Peyer's patch (tissue), 4 donors: ENCODE results near the gene PIK3R5. TPM values are rescaled to one million over a fixed set of nuclear protein-coding genes. Genes with fewer than 3 reads are reported as not detected.
"Not testable (repeated sequence)": the region's sequence is repeated elsewhere in the genome, so short reads cannot be mapped to it uniquely, and the experiment has no call there.

Source experiments
- DNase-seq, 3 donors: peaks; one replicate each; pipeline ENCODE4 v3.0.0-alpha.2; 2017 to 2019
- H3K27ac ChIP-seq, 4 donors: fragments of 200-600 bp; sonication (generic); one replicate each; pipeline ENCODE4 v1.5.1; 2016 to 2019
- H3K27me3 ChIP-seq, 2 donors: fragments of 200-600 bp; sonication (generic); one replicate each; pipeline ENCODE4 v1.5.1; 2019
- H3K36me3 ChIP-seq, 3 donors: fragments of 200-600 bp; sonication (generic); one replicate each; pipeline ENCODE4 v1.5.1; 2016 to 2019
- H3K4me1 ChIP-seq, 4 donors: fragments of 200-600 bp; sonication (generic); one replicate each; pipeline ENCODE4 v1.5.1; 2016 to 2019
- H3K4me3 ChIP-seq, 4 donors: fragments of 200-600 bp; sonication (generic); 1 replicate in 3 of 4; 2 replicates in 1 of 4; pipeline ENCODE4 v1.5.1; 2016 to 2019; ENCODE audit warnings: mild to moderate bottlenecking in 1 of 4
- H3K9me3 ChIP-seq, 4 donors: fragments of 200-600 bp; sonication (generic); one replicate each; pipeline ENCODE4 v1.5.1; 2016 to 2019; ENCODE audit warnings: mild to moderate bottlenecking in 1 of 4
- POLR2A ChIP-seq, 2 donors: fragments of 450-650 bp; IDR thresholded peaks; one replicate each; pipeline ENCODE4 v1.5.1; 2017; ENCODE audit warnings: antibody characterized with exemption in 2 of 2, mild to moderate bottlenecking in 2 of 2, moderate library complexity in 2 of 2
- total RNA-seq, 4 donors: library from RNA; depleted of rRNA; stranded (reverse); fragments of >200 nt; gene quantifications; one replicate each; pipeline ENCODE4 v1.1.0, GENCODE V29; 2016
- TF ChIP-seq, protein P1 (sequence below), 6 experiments: fragments of 450-650 bp in 4 of 6; fragments of 200-600 bp in 2 of 6; sonication (generic) in 1 of 6; IDR thresholded peaks; one replicate each; pipeline ENCODE4 v1.5.1; 2017 to 2019; ENCODE audit warnings: antibody characterized with exemption in 6 of 6, mild to moderate bottlenecking in 3 of 6, moderate library complexity in 1 of 6

Gene PIK3R5
- total RNA-seq, 4 donors from 2014 or later = 6.3 to 74.3 (median 10.3) TPM

DNA sequence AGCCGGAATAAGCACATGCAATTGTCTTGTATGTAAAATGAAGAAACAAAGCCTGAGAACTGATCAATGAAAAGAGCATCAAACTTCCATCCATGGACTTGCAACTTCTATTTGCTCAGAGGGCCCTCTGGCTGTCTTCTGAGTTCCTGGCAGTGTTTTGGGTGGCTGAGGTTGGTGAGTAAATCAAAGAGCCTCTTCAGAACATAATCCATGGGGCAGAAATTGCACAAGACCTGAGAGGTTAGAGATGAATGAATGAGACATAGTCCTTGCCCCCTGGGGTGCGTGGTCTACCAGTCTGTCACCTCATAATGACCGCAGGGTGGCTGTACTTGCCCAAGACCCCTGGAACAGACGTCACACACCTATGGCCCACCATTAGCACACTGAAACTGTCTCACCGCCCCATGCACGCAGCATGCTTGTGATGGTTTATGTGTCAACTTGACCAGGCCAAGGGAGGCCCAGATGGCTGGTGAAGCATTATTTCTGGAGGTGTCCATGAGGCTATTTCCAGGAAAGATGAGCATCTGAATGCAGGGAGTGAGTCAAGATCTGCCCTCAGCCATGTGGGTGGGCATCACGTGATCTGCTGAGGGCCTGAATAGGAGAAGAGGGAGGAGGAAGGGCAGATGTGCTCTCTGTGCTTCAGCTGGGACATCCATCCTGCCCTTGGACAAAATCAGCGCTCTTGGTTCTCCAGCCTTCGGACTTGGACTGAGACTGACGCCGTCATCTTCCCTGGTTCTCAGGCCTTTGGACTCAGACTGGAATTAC is 106.3 kb downstream of the PIK3R5 start:
- Histone ChIP-seq H3K27ac (peak overlapping the region in 2 of 4 donors; percentile 12 to 75), H3K4me3 (no peak overlapping the region), H3K4me1 (peaks cover 0 to 9% (median 3%) of the 10 kb centered on the region in 4 donors), H3K9me3 (no peaks in the 10 kb centered on the region), H3K36me3 (no peaks in the 10 kb centered on the region), H3K27me3 (no peaks in the 10 kb centered on the region)
- TF ChIP-seq, protein P1, sequence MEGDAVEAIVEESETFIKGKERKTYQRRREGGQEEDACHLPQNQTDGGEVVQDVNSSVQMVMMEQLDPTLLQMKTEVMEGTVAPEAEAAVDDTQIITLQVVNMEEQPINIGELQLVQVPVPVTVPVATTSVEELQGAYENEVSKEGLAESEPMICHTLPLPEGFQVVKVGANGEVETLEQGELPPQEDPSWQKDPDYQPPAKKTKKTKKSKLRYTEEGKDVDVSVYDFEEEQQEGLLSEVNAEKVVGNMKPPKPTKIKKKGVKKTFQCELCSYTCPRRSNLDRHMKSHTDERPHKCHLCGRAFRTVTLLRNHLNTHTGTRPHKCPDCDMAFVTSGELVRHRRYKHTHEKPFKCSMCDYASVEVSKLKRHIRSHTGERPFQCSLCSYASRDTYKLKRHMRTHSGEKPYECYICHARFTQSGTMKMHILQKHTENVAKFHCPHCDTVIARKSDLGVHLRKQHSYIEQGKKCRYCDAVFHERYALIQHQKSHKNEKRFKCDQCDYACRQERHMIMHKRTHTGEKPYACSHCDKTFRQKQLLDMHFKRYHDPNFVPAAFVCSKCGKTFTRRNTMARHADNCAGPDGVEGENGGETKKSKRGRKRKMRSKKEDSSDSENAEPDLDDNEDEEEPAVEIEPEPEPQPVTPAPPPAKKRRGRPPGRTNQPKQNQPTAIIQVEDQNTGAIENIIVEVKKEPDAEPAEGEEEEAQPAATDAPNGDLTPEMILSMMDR (IDR thresholded peaks at IDR 0.05) = no peak
- TF ChIP-seq POLR2A (IDR thresholded peaks at IDR 0.05) = no peak
- DNase-seq = peak in 2 of 3 donors; percentile 38 to 49

DNA sequence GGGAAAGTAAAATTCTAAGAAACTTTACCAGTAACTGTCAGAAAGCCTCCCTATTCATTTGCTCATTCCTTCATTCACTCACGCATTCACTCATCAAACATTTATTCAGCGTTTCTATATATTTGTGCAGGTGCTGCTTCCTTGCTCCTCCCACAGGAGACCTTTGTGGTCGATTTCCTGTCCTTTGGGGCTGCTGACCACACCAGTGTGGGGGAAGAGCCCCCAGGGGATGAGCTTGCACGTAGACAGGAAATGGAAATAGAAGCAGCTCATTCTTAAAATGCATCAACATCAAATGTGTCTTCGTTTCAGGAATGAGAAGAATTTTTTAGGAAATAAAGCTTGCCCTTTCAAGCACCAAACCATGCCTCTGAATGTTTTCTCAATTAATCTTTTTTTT is 107.6 kb downstream of the PIK3R5 start:
- Histone ChIP-seq H3K4me3 (peak overlapping the region in 1 of 4 donors; percentile 2), H3K27ac (peak overlapping the region in 1 of 4 donors; percentile 75), H3K36me3 (no peaks in the 10 kb centered on the region), H3K4me1 (peaks cover 0 to 9% (median 3%) of the 10 kb centered on the region in 4 donors), H3K9me3 (no peaks in the 10 kb centered on the region), H3K27me3 (no peaks in the 10 kb centered on the region)
- peak in 2 of 3 donors; percentile 72 for DNase-seq
- TF ChIP-seq, protein P1 (IDR thresholded peaks at IDR 0.05) = no peak
- TF ChIP-seq POLR2A (IDR thresholded peaks at IDR 0.05) = no peak

DNA sequence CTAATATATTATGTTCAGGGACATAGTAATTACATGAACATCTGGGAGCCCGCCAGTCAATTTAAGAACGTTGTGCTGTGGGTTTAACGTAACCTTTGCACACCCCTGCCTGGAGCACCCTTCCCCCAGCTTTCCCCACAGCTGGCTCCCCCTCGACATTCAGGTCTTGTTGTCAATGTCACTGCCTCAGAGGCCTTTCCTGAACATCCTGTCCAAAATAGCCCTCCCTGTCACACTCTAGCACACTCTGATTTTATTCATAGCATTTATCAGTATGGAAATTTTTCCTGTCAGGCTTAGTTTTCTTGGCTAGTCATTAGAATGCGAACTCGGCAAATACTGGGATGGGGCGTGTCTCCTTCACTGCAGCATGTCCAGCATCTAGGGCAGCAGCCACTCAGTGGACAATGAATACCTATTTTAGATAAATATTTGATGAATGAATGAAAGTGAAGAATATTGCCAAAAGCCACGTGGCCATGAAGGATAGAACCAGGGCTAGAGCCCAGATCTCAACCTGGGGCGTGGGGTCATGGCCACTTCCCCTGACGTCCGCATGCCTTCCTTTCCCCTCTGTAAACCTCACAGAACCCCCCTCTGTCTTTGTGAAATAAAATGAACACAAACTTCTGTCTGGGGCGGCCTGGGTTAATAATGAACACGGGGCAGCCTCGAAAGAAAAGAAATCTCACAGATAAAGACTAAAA is 108.5 kb downstream of the PIK3R5 start:
- Histone ChIP-seq H3K9me3 (no peaks in the 10 kb centered on the region), H3K36me3 (no peaks in the 10 kb centered on the region), H3K27me3 (no peaks in the 10 kb centered on the region), H3K4me1 (peaks cover 0 to 9% (median 3%) of the 10 kb centered on the region in 4 donors), H3K4me3 (no peak overlapping the region), H3K27ac (peak overlapping the region in 1 of 4 donors; percentile 25)
- TF ChIP-seq, protein P1 (IDR thresholded peaks at IDR 0.05) = no peak
- no peak for TF ChIP-seq POLR2A (IDR thresholded peaks at IDR 0.05)
- DNase-seq = peak in 1 of 3 donors; percentile 40

- not testable (repeated sequence) for H3K9me3 ChIP-seq, H3K27ac ChIP-seq, H3K27me3 ChIP-seq, H3K4me1 ChIP-seq, H3K4me3 ChIP-seq, H3K36me3 ChIP-seq
- DNase-seq = peak in 1 of 3 donors; percentile 33
Observed at GRCh38 chr17:8856205-8856603, 109.3 kb downstream of the PIK3R5 start.

DNA sequence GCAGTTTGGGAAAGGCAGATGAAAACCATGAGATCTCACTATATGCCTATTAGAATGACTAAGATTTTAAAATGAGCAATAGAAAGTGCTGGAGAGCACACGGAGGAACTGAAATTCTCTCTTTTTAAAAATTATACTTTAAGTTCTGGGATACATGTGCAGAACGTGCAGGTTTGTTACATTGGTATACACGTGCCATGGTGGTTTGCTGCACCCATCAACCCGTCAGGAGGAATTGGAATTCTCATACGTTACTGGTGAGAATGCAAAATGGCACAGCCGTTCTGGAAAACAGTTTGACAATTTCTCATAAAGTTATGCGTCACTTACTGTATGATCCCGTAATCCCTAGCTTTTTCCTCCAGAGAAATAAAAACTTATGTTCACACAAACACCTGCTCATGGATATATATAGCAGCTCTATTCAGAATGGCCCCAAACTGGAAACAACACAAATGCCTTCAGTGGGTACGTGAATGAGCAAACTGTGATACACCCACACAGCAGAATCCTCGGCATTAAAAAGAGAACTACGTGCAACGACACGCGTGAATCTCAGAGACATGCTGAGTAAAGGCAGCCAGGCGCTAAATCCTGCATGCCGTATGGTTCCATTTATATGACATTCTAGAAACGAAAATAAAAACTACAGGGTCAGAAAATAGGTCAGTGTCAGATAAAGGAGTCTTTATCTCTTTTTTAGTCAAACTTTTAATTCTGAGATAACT is 109.9 kb downstream of the PIK3R5 start:
- no peaks in the 10 kb centered on the region for H3K27me3 ChIP-seq
- TF ChIP-seq, protein P1 (IDR thresholded peaks at IDR 0.05) = no peak
- no peak for TF ChIP-seq POLR2A (IDR thresholded peaks at IDR 0.05)
- peaks cover 0 to 9% (median 3%) of the 10 kb centered on the region in 4 donors for H3K4me1 ChIP-seq
- DNase-seq = peak in 2 of 3 donors; percentile 41 to 43
- H3K9me3 ChIP-seq = no peaks in the 10 kb centered on the region
- no peak overlapping the region for H3K27ac ChIP-seq
- H3K4me3 ChIP-seq = no peak overlapping the region
- no peaks in the 10 kb centered on the region for H3K36me3 ChIP-seq
